HG03097 (cell line): ENCODE data around the gene PLCL2.

Experiments used
- ATAC-seq: cut with Tn5 transposase; IDR thresholded peaks from one replicate; pipeline ENCODE4 v1.9.1; 2021; ENCODE audit not compliant: unreplicated experiment, low FRiP score

The PLCL2 gene

GRCh38 chr3:16864610-16865313 lies 20.0 kb upstream of the PLCL2 start:
- no peak for ATAC-seq

GRCh38 chr3:16865335-16865734 lies 19.4 kb upstream of the PLCL2 start:
- ATAC-seq, result no peak

GRCh38 chr3:16866571-16866970 lies 18.2 kb upstream of the PLCL2 start:
- ATAC-seq, result no peak

GRCh38 chr3:16868513-16868912 lies 16.2 kb upstream of the PLCL2 start:
- no peak for ATAC-seq

GRCh38 chr3:16869261-16870005 lies 15.3 kb upstream of the PLCL2 start:
- ATAC-seq, result no peak

GRCh38 chr3:16871915-16872842 lies 12.6 kb upstream of the PLCL2 start:
- ATAC-seq, result no peak

- no peak for ATAC-seq
Measured at GRCh38 chr3:16873872-16874271, 10.9 kb upstream of the PLCL2 start.

- no peak for ATAC-seq
Measured at GRCh38 chr3:16875876-16876550, 8.7 kb upstream of the PLCL2 start.

GRCh38 chr3:16877505-16877904 lies 7.2 kb upstream of the PLCL2 start:
- no peak for ATAC-seq

GRCh38 chr3:16877911-16878310 lies 6.8 kb upstream of the PLCL2 start:
- ATAC-seq, result no peak

- no peak for ATAC-seq
Measured at GRCh38 chr3:16881896-16882630, 2.7 kb upstream of the PLCL2 start.

- no peak for ATAC-seq
Measured at GRCh38 chr3:16883057-16883722, 1.6 kb upstream of the PLCL2 start.

GRCh38 chr3:16883723-16884083 lies 1.1 kb upstream of the PLCL2 start:
- no peak for ATAC-seq

GRCh38 chr3:16884084-16884747 lies 539 bp upstream of the PLCL2 start:
- ATAC-seq, result peak; percentile 38

GRCh38 chr3:16885593-16886302 lies 993 bp downstream of the PLCL2 start:
- peak; percentile 34 for ATAC-seq

- no peak for ATAC-seq
Measured at GRCh38 chr3:16886303-16886683, 1.5 kb downstream of the PLCL2 start.

- no peak for ATAC-seq
Measured at GRCh38 chr3:16887130-16887529, 2.4 kb downstream of the PLCL2 start.

- ATAC-seq, result no peak
Measured at GRCh38 chr3:16888356-16888755, 3.6 kb downstream of the PLCL2 start.
